ENCODE measurements around the gene LMO7. TPM values are rescaled to one million over a fixed set of nuclear protein-coding genes. Genes with fewer than 3 reads are reported as not detected.
A peak's percentile ranks its signal among the peaks of the same experiment; 100 is the strongest.
"Not testable (repeated sequence)": the region's sequence is repeated elsewhere in the genome, so short reads cannot be mapped to it uniquely, and the experiment has no call there.

Gene LMO7
- total RNA-seq, 2 donors from 2014 or later = 262 to 273 TPM

- no peak for ATAC-seq
- intact Hi-C loops (cut with DNase I) = no loop called here
- DNase-seq = no peak
These were observed 88.8 kb downstream of the LMO7 start for GRCh38 chr13:75724752-75725517.

- intact Hi-C loops (cut with DNase I) = no loop called here
- ATAC-seq (no peak), DNase-seq (no peak)
These were observed 89.6 kb downstream of the LMO7 start for GRCh38 chr13:75725736-75726135.

- intact Hi-C loops (cut with DNase I) = no loop called here
- ATAC-seq (no peak), DNase-seq (no peak)
These were observed 90.2 kb downstream of the LMO7 start for GRCh38 chr13:75726306-75726705.

GRCh38 chr13:75733113-75733512 lies 97.0 kb downstream of the LMO7 start:
- intact Hi-C loops (cut with DNase I); DNase-seq; ATAC-seq: not testable (repeated sequence)

- DNase-seq (no peak), ATAC-seq (no peak)
- intact Hi-C loops (cut with DNase I) = no loop called here
These were observed 100.0 kb downstream of the LMO7 start for GRCh38 chr13:75736173-75736572.

- DNase-seq = no peak
- no peak for ATAC-seq
- intact Hi-C loops (cut with DNase I) = no loop called here
These were observed 102.7 kb downstream of the LMO7 start for GRCh38 chr13:75738841-75739240.

- no peak for DNase-seq
- no peak for ATAC-seq
- intact Hi-C loops (cut with DNase I) = no loop called here
These were observed 103.2 kb downstream of the LMO7 start for GRCh38 chr13:75739244-75739868.

GRCh38 chr13:75740031-75740430 lies 103.9 kb downstream of the LMO7 start:
- no peak for ATAC-seq
- intact Hi-C loops (cut with DNase I) = no loop called here

GRCh38 chr13:75743072-75743471 lies 106.9 kb downstream of the LMO7 start:
- DNase-seq; ATAC-seq; intact Hi-C loops (cut with DNase I): not testable (repeated sequence)

More at GRCh38 chr13:75740031-75740430, 103.9 kb downstream of the LMO7 start:
- no peak for DNase-seq

- DNase-seq (no peak), ATAC-seq (peak in 1 of 2 donors; percentile 65)
- intact Hi-C loops (cut with DNase I) = no loop called here
These were observed 108.0 kb downstream of the LMO7 start for GRCh38 chr13:75744127-75744526.

- DNase-seq (no peak), ATAC-seq (no peak)
- intact Hi-C loops (cut with DNase I) = no loop called here
These were observed 109.3 kb downstream of the LMO7 start for GRCh38 chr13:75745387-75745786.

- no peak for ATAC-seq
- no peak for DNase-seq
- intact Hi-C loops (cut with DNase I) = no loop called here
These were observed 112.7 kb downstream of the LMO7 start for GRCh38 chr13:75748874-75749273.

GRCh38 chr13:75749407-75749806 lies 113.3 kb downstream of the LMO7 start:
- DNase-seq (peak; percentile 20), ATAC-seq (peak; percentile 40 to 63)
- intact Hi-C loops (cut with DNase I) = no loop called here

- intact Hi-C loops (cut with DNase I) = no loop called here
- DNase-seq (no peak), ATAC-seq (no peak)
These were observed 115.2 kb downstream of the LMO7 start for GRCh38 chr13:75751350-75751749.

GRCh38 chr13:75752826-75753225 lies 116.7 kb downstream of the LMO7 start:
- ATAC-seq (no peak), DNase-seq (no peak)
- intact Hi-C loops (cut with DNase I) = no loop called here

GRCh38 chr13:75754936-75755335 lies 118.8 kb downstream of the LMO7 start:
- ATAC-seq (no peak), DNase-seq (no peak)
- intact Hi-C loops (cut with DNase I) = loop anchor here in 1 of 2 donors (5.0 kb wide), 1 partner anchor 53 kb away; no protein-coding TSS in a partner anchor

- intact Hi-C loops (cut with DNase I) = loop anchor here in 1 of 2 donors (5.0 kb wide), 1 partner anchor 55 kb away; no protein-coding TSS in a partner anchor
- ATAC-seq (no peak), DNase-seq (no peak)
These were observed 121.2 kb downstream of the LMO7 start for GRCh38 chr13:75757336-75757735.

GRCh38 chr13:75759531-75759930 lies 123.4 kb downstream of the LMO7 start:
- intact Hi-C loops (cut with DNase I) = loop anchor here in 1 of 2 donors (5.0 kb wide), 1 partner anchor 57 kb away; no protein-coding TSS in a partner anchor
- DNase-seq (no peak), ATAC-seq (no peak)

- DNase-seq = no peak
- ATAC-seq = peak; percentile 62 to 80
- intact Hi-C loops (cut with DNase I) = loop anchor here in 1 of 2 donors (5.0 kb wide), 1 partner anchor 42 kb away; no protein-coding TSS in a partner anchor
These were observed 124.2 kb downstream of the LMO7 start for GRCh38 chr13:75760131-75761021.

Data from left cardiac atrium (tissue), 4 donors.